HepG2 (cell line): Measurements from ENCODE around the gene SHPK. TPM values are rescaled to one million over a fixed set of nuclear protein-coding genes. Genes with fewer than 3 reads are reported as not detected.

Source experiments
- ARNTL ChIP-seq: sonication (generic); formaldehyde crosslinking; IDR thresholded peaks from 2 replicates; pipeline ENCODE4 v1.4.0; 2020; ENCODE audit warnings: mild to moderate bottlenecking, missing genetic modification reagents
- CBX1 ChIP-seq: IDR thresholded peaks from one replicate; pipeline ENCODE4 v1.6.1; 2016; ENCODE audit warnings: antibody characterized with exemption, low read depth
- ESRRA ChIP-seq: sonication (generic); formaldehyde crosslinking; IDR thresholded peaks from 2 replicates; pipeline ENCODE4 v1.5.1; 2020; ENCODE audit warnings: mild to moderate bottlenecking, low read depth, missing genetic modification reagents
- FOXK1 ChIP-seq: sonication (generic); formaldehyde crosslinking; IDR thresholded peaks from 2 replicates; pipeline ENCODE4 v1.4.0; 2020; ENCODE audit warnings: low read depth, missing genetic modification reagents, borderline replicate concordance
- HNF4A ChIP-seq: sonication (generic); formaldehyde crosslinking; IDR thresholded peaks from 2 replicates; pipeline ENCODE4 v1.4.0; 2020; ENCODE audit warnings: missing genetic modification reagents
- HOXA3 ChIP-seq: sonication (generic); formaldehyde crosslinking; IDR thresholded peaks from 2 replicates; pipeline ENCODE4 v1.5.0; 2020; ENCODE audit warnings: missing genetic modification reagents
- KLF12 ChIP-seq: sonication (generic); formaldehyde crosslinking; IDR thresholded peaks from 2 replicates; pipeline ENCODE4 v1.4.0; 2020; ENCODE audit warnings: missing genetic modification reagents, borderline replicate concordance
- MED8 ChIP-seq: sonication (generic); formaldehyde crosslinking; IDR thresholded peaks from 2 replicates; pipeline ENCODE4 v1.8.1; 2023; ENCODE audit warnings: mild to moderate bottlenecking, missing genetic modification reagents; ENCODE audit not compliant: insufficient replicate concordance
- MEIS2 ChIP-seq: sonication (generic); formaldehyde crosslinking; IDR thresholded peaks from 2 replicates; pipeline ENCODE4 v1.9.0; 2021; ENCODE audit warnings: mild to moderate bottlenecking, missing genetic modification reagents
- MTF2 ChIP-seq: sonication (generic); formaldehyde crosslinking; IDR thresholded peaks from 2 replicates; pipeline ENCODE4 v1.5.0; 2020; ENCODE audit warnings: missing genetic modification reagents, borderline replicate concordance
- NR2C2 ChIP-seq: sonication (generic); formaldehyde crosslinking; IDR thresholded peaks from 2 replicates; pipeline ENCODE4 v1.4.0; 2020; ENCODE audit warnings: missing genetic modification reagents, mild to moderate bottlenecking, moderate library complexity, borderline replicate concordance
- PHF20 ChIP-seq: sonication (generic); formaldehyde crosslinking; IDR thresholded peaks from 2 replicates; pipeline ENCODE4 v1.5.0; 2020; ENCODE audit warnings: mild to moderate bottlenecking, missing genetic modification reagents
- POLR2A ChIP-seq, 2 experiments: IDR thresholded peaks; 2 replicates each; pipeline ENCODE4 v1.6.1; 2011; ENCODE audit warnings: low read depth in 2 of 2, low read length in 2 of 2, mild to moderate bottlenecking in 1 of 2, moderate library complexity in 1 of 2; ENCODE audit not compliant: insufficient read depth in 1 of 2
- PRPF4 ChIP-seq: fragments of 200-400 bp; formaldehyde crosslinking; IDR thresholded peaks from 2 replicates; pipeline ENCODE4 v1.6.1; 2016; ENCODE audit warnings: low read length, low read depth; ENCODE audit not compliant: poor library complexity, severe bottlenecking
- SMAD3 ChIP-seq: sonication (generic); formaldehyde crosslinking; IDR thresholded peaks from 2 replicates; pipeline ENCODE4 v1.4.0; 2020; ENCODE audit warnings: missing genetic modification reagents
- STAG1 ChIP-seq: sonication (generic); formaldehyde crosslinking; IDR thresholded peaks from 2 replicates; pipeline ENCODE4 v1.4.0; 2020; ENCODE audit warnings: missing genetic modification reagents
- TCF12 ChIP-seq, 2 experiments: fragments of 450-650 bp in 1 of 2; sonication (generic) in 1 of 2; formaldehyde crosslinking in 1 of 2; IDR thresholded peaks; 2 replicates each; pipeline versions ENCODE4 v1.6.1 to v1.8.0; 2017 to 2022; ENCODE audit warnings: antibody characterized with exemption in 1 of 2, mild to moderate bottlenecking in 1 of 2, missing genetic modification reagents in 1 of 2, moderate library complexity in 1 of 2
- ZHX1 ChIP-seq: sonication (generic); formaldehyde crosslinking; IDR thresholded peaks from 2 replicates; pipeline ENCODE4 v1.8.1; 2022; ENCODE audit warnings: low read depth, mild to moderate bottlenecking, missing genetic modification reagents
- ZNF253 ChIP-seq: sonication (generic); formaldehyde crosslinking; IDR thresholded peaks from 2 replicates; pipeline ENCODE4 v1.8.0; 2022; ENCODE audit warnings: mild to moderate bottlenecking, missing genetic modification reagents, borderline replicate concordance
- ZNF33A ChIP-seq: sonication (generic); formaldehyde crosslinking; IDR thresholded peaks from 2 replicates; pipeline ENCODE4 v1.5.1; 2020; ENCODE audit warnings: missing genetic modification reagents, mild to moderate bottlenecking, moderate library complexity, borderline replicate concordance
- ZNF616 ChIP-seq: sonication (generic); formaldehyde crosslinking; IDR thresholded peaks from 2 replicates; pipeline ENCODE4 v1.5.0; 2020; ENCODE audit warnings: low read depth, mild to moderate bottlenecking, missing genetic modification reagents
- ZNF619 ChIP-seq: sonication (generic); formaldehyde crosslinking; IDR thresholded peaks from 2 replicates; pipeline ENCODE4 v1.4.0; 2020; ENCODE audit warnings: mild to moderate bottlenecking, missing genetic modification reagents
- ZNF816 ChIP-seq: sonication (generic); formaldehyde crosslinking; IDR thresholded peaks from 2 replicates; pipeline ENCODE4 v1.8.0; 2022; ENCODE audit warnings: missing genetic modification reagents, mild to moderate bottlenecking, borderline replicate concordance
- polyA plus RNA-seq, 8 experiments: library from polyadenylated mRNA; depleted of rRNA in 3 of 8; stranded (reverse) in 7 of 8; unstranded in 1 of 8; fragments of >200 nt; fragmentation: Illumina TruSeq in 4 of 8; extraction: Trizol in 4 of 8; gene quantifications; 2 replicates each; pipeline versions ENCODE4 v1.2.1 to v1.2.3, GENCODE V29; 2011 to 2016; ENCODE audit warnings: low read depth in 4 of 8, missing spikeins in 1 of 8, mixed read lengths in 1 of 8; ENCODE audit not compliant: insufficient read depth in 1 of 8
- total RNA-seq, 5 experiments: library from RNA; depleted of rRNA; stranded (reverse); fragments of >200 nt; fragmentation: Illumina TruSeq; extraction: Trizol; gene quantifications; 2 replicates each; pipeline ENCODE4 v1.2.3, GENCODE V29; 2016; ENCODE audit warnings: low read depth in 1 of 5
- TF ChIP-seq, protein P1 (sequence below): sonication (generic); formaldehyde crosslinking; IDR thresholded peaks from 2 replicates; pipeline ENCODE4 v1.4.0; 2020; ENCODE audit warnings: missing genetic modification reagents, borderline replicate concordance

Gene SHPK
- total and polyA plus RNA-seq, 2 of the 13 experiments (the other 11 are each of a cell fraction or from before 2014, with no cell fraction given): 16.2 to 30.9 TPM

DNA sequence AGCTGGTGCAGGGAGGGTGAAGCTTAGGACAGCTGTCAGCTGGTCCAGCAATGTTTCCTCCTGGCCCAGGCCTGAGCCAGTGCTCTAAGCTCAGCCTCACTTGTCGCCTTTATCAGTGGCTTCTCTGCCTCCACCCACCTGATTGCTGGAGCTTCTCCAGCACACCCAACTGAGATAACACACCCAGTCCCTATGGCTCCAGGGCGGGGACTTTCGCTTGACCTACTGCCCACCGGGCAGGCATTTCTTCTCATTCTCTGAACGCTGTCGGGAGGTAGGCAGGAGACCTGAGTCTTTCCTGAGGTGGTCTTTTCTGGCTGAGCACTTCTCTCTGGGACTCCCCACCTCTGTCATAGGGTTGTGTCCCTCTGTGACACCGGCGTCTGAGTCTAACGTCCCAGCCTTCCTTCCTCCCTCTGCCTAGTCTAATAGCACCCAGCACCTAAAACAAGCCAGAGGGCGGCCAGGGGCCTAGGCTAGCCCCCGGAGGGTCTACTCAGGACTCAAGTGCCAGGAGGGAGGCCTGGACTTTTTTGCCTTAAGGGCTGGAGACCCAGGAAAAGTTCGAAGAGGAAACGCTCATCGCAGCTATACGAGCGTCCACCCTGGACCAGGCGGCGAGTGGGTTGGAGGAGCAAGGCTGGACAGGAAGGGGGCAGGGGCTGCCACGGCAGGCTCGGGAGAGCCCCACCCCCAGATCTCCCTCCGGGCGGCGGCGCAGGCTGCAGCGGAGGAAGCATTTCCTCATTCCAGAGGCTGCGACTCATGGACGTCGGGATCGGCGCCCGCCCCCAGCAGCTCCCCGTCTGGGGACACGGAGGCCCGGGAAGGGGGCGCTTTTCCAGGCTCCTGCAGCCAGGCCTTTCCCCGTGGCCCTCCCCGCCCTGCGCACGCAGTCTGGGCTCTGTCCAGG, 31.6 kb upstream of the SHPK start (continued):
- TF ChIP-seq ZNF816 (CRISPR knock-in tag): no peak
- no peak for TF ChIP-seq ZNF619 (CRISPR knock-in tag)
- 0 out of 2 replicates have a peak, but pooled peaks have one; percentile 34 for TF ChIP-seq ZHX1 (CRISPR knock-in tag)
- TF ChIP-seq PRPF4: no peak
- no peak for TF ChIP-seq KLF12
- TF ChIP-seq NR2C2: no peak
- no peak for TF ChIP-seq ZNF33A (CRISPR knock-in tag)
- peak; percentile 68; the same call in 1 of the 2 replicates for TF ChIP-seq ZNF253 (CRISPR knock-in tag)
- TF ChIP-seq FOXK1 (CRISPR knock-in tag): peak; percentile 15; the same call in 1 of the 2 replicates
- TF ChIP-seq CBX1: peak; percentile 16
- TF ChIP-seq MTF2 (CRISPR knock-in tag): 0 out of 2 replicates have a peak, but pooled peaks have one; percentile 5
- TF ChIP-seq HOXA3 (CRISPR knock-in tag): peak; percentile 31; the same call in 1 of the 2 replicates
- peak in 1 of 2 experiments; percentile 33; a peak in 3 of 4 replicates for TF ChIP-seq POLR2A (IDR thresholded peaks at IDR 0.05; ENCODE audit: insufficient read depth in 1 of 2, low read depth in 2 of 2, low read length in 2 of 2)
- peak; percentile 32; the same call in 1 of the 2 replicates for TF ChIP-seq ARNTL
- no peak for TF ChIP-seq STAG1 (CRISPR knock-in tag)
- no peak for TF ChIP-seq ESRRA (CRISPR knock-in tag)
- TF ChIP-seq TCF12 (IDR thresholded peaks at IDR 0.05): no peak
- no peak for TF ChIP-seq TCF12 (CRISPR knock-in tag; IDR thresholded peaks at IDR 0.05)
- TF ChIP-seq, protein P1, sequence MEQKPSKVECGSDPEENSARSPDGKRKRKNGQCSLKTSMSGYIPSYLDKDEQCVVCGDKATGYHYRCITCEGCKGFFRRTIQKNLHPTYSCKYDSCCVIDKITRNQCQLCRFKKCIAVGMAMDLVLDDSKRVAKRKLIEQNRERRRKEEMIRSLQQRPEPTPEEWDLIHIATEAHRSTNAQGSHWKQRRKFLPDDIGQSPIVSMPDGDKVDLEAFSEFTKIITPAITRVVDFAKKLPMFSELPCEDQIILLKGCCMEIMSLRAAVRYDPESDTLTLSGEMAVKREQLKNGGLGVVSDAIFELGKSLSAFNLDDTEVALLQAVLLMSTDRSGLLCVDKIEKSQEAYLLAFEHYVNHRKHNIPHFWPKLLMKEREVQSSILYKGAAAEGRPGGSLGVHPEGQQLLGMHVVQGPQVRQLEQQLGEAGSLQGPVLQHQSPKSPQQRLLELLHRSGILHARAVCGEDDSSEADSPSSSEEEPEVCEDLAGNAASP: peak; percentile 6; the same call in 1 of the 2 replicates
- TF ChIP-seq MED8 (CRISPR knock-in tag): no peak
- 0 out of 2 replicates have a peak, but pooled peaks have one; percentile 20 for TF ChIP-seq SMAD3
- no peak for TF ChIP-seq MEIS2 (CRISPR knock-in tag)
- peak; percentile 26; the same call in 1 of the 2 replicates for TF ChIP-seq HNF4A (CRISPR knock-in tag)
- peak; percentile 80 for TF ChIP-seq PHF20 (CRISPR knock-in tag)
- TF ChIP-seq ZNF616 (CRISPR knock-in tag): no peak
